K562 (cell line): ENCODE data around the gene DGKB. TPM values are rescaled to one million over a fixed set of nuclear protein-coding genes. Genes with fewer than 3 reads are reported as not detected.

ENCODE experiments used
- ATAC-seq: fragments of 200-7000 bp; cut with Tn5 transposase; 3 replicates; pipeline ENCODE4 v1.9.1; 2020; ENCODE audit warnings: moderate library complexity
- BruUV-seq: library from RNA; stranded (reverse); fragments of 400-500 nt; replicated peaks from 2 replicates; lab custom pipeline; 2021; lab: Mats Ljungman, UMichigan
- CTCF ChIA-PET: fragments of 300-600 bp; formaldehyde crosslinking; extraction: SDS; loops from one replicate; lab custom pipeline; 2021; ENCODE audit warnings: low intra/inter-chr PET ratio; lab: Yijun Ruan, JAX
- POLR2A ChIA-PET: fragments of 300-600, 350-650 bp; sonication (Branson Sonifier 250); formaldehyde crosslinking; extraction: SDS; loops from one replicate; lab custom pipeline; 2021; ENCODE audit warnings: antibody characterized with exemption, inconsistent platforms; lab: Yijun Ruan, JAX
- DNase-seq, 4 experiments: peaks; one replicate each; pipeline versions ENCODE4 v3.0.0 to v3.0.0-alpha.2; 2011 to 2018; ENCODE audit warnings: low spot score in 3 of 4, mixed read lengths in 3 of 4; ENCODE audit errors: extremely low read depth in 1 of 4
- FAIRE-seq: peaks from 2 replicates; lab custom pipeline; 2011; peaks lifted over from hg19 to GRCh38; lab: Jason Lieb, UNC
- H2AFZ ChIP-seq: 2 replicates; pipeline ENCODE4 v1.6.0; 2011; ENCODE audit warnings: low read depth, low read length, control low read depth, inconsistent platforms
- H3K27ac ChIP-seq: fragments of 200-600 bp; 3 replicates; pipeline ENCODE4 v1.8.0; 2011; ENCODE audit warnings: low read depth, mild to moderate bottlenecking, control low read depth, inconsistent platforms, low read length, moderate library complexity, mixed read lengths; ENCODE audit errors: extremely low read depth
- H3K27me3 ChIP-seq, 2 experiments: fragments of 300-600 bp in 1 of 2; 2 replicates in 1 of 2; 3 replicates in 1 of 2; pipeline versions ENCODE4 v1.6.0 to v1.8.0; 2011; ENCODE audit warnings: inconsistent platforms in 2 of 2, low read length in 2 of 2, mild to moderate bottlenecking in 1 of 2, mixed read lengths in 1 of 2, moderate library complexity in 1 of 2; ENCODE audit not compliant: control insufficient read depth in 2 of 2, insufficient read depth in 2 of 2
- H3K36me3 ChIP-seq: fragments of 300-600 bp; 3 replicates; pipeline ENCODE4 v1.8.0; 2011; ENCODE audit warnings: mild to moderate bottlenecking, low read length, inconsistent platforms; ENCODE audit not compliant: control insufficient read depth, insufficient read depth
- H3K4me1 ChIP-seq, 2 experiments: fragments of 200-600 bp in 1 of 2; replicated peaks in 1 of 2; 2 replicates in 1 of 2; 3 replicates in 1 of 2; pipeline versions ENCODE4 v1.5.1 to v1.8.0; 2011; ENCODE audit warnings: inconsistent platforms in 2 of 2, low read length in 2 of 2, mild to moderate bottlenecking in 1 of 2, mixed read lengths in 1 of 2, moderate library complexity in 1 of 2; ENCODE audit not compliant: control insufficient read depth in 2 of 2, insufficient read depth in 2 of 2
- H3K4me2 ChIP-seq: 2 replicates; pipeline ENCODE4 v1.6.1; 2011; ENCODE audit warnings: low read length, control low read depth, inconsistent platforms, mixed read lengths; ENCODE audit not compliant: insufficient read depth
- H3K4me3 ChIP-seq: fragments of 200-600 bp; sonication (generic), shearing (Covaris generic); 2 replicates; pipeline ENCODE4 v1.5.1; 2016; ENCODE audit warnings: control low read depth, inconsistent platforms
- H3K79me2 ChIP-seq: fragments of 200-600 bp; 3 replicates; pipeline ENCODE4 v1.8.0; 2011; ENCODE audit warnings: low read length, inconsistent platforms; ENCODE audit not compliant: control insufficient read depth, insufficient read depth
- H3K9ac ChIP-seq, 2 experiments: 2 replicates each; pipeline versions ENCODE4 v1.6.0 to v1.6.1; 2011; ENCODE audit warnings: low read depth in 2 of 2, low read length in 2 of 2, control low read depth in 1 of 2, inconsistent platforms in 1 of 2, mild to moderate bottlenecking in 1 of 2, mixed read lengths in 1 of 2; ENCODE audit not compliant: insufficient read depth in 1 of 2
- H3K9me1 ChIP-seq: one replicate; pipeline ENCODE4 v1.6.0; 2011; ENCODE audit warnings: inconsistent platforms, mild to moderate bottlenecking, low read length, moderate library complexity; ENCODE audit not compliant: control insufficient read depth, insufficient read depth
- H3K9me3 ChIP-seq: replicated peaks from 2 replicates; pipeline ENCODE4 v1.5.1; 2011; ENCODE audit warnings: low read depth, low read length, inconsistent platforms; ENCODE audit not compliant: control insufficient read depth, insufficient read depth
- H4K20me1 ChIP-seq: replicated peaks from 2 replicates; pipeline ENCODE4 v1.6.1; 2011; ENCODE audit warnings: low read length, inconsistent platforms, mixed read lengths; ENCODE audit not compliant: control insufficient read depth, insufficient read depth
- ARID2 ChIP-seq: fragments of 450-650 bp; IDR thresholded peaks from 2 replicates; pipeline ENCODE4 v1.6.1; 2017; ENCODE audit warnings: antibody characterized with exemption, mild to moderate bottlenecking
- BCLAF1 ChIP-seq, 2 experiments: fragments of 450-650 bp in 1 of 2; IDR thresholded peaks; 2 replicates each; pipeline ENCODE4 v1.6.1; 2011 to 2017; ENCODE audit warnings: low read depth in 2 of 2, antibody characterized with exemption in 1 of 2, borderline replicate concordance in 1 of 2, low read length in 1 of 2, mild to moderate bottlenecking in 1 of 2, mixed read lengths in 1 of 2; ENCODE audit not compliant: control insufficient read depth in 1 of 2
- DACH1 ChIP-seq: fragments of 450-650 bp; IDR thresholded peaks from 2 replicates; pipeline ENCODE4 v1.6.1; 2018; ENCODE audit not compliant: partially characterized antibody
- E2F6 ChIP-seq, 2 experiments: IDR thresholded peaks; 2 replicates each; pipeline ENCODE4 v1.6.1; 2011; ENCODE audit warnings: borderline replicate concordance in 1 of 2, control low read depth in 1 of 2, low read depth in 1 of 2, low read length in 1 of 2, mild to moderate bottlenecking in 1 of 2, mixed read lengths in 1 of 2, moderate library complexity in 1 of 2; ENCODE audit not compliant: insufficient read depth in 1 of 2, insufficient read length in 1 of 2, poor library complexity in 1 of 2, severe bottlenecking in 1 of 2; ENCODE audit errors: extremely low read depth in 1 of 2
- HCFC1 ChIP-seq: IDR thresholded peaks from 2 replicates; pipeline ENCODE4 v1.6.1; 2012; ENCODE audit warnings: low read depth, low read length, improper control_type of control experiment
- IFI16 ChIP-seq: fragments of 250-450 bp; sonication (Bioruptor Pico); IDR thresholded peaks from 2 replicates; pipeline ENCODE4 v2.1.2; 2022; ENCODE audit warnings: mild to moderate bottlenecking, inconsistent platforms
- PTRF ChIP-seq: fragments of 450-650 bp; IDR thresholded peaks from 2 replicates; pipeline ENCODE4 v1.6.1; 2016; ENCODE audit warnings: mild to moderate bottlenecking, missing genetic modification characterization, missing compliant biosample characterization
- ZNF24 ChIP-seq: fragments of 450-650 bp; IDR thresholded peaks from 2 replicates; pipeline ENCODE4 v1.6.1; 2016
- WGBS: fragments of 100-300 bp; shearing (Covaris generic); methylation state at CpG from one replicate; pipeline ENCODE4 v1.1.6; 2016; ENCODE audit warnings: low coverage, mixed read lengths; ENCODE audit not compliant: insufficient coverage; ENCODE audit errors: missing lambda C conversion rate; 5-methylcytosine and 5-hydroxymethylcytosine counted together
- in situ Hi-C: fragments of 300-500 bp; cut with MboI; formaldehyde crosslinking; loops from 4 replicates; pipeline ENCODE4 v1.15.0; 2018; ENCODE audit warnings: inconsistent platforms, mixed read lengths
- intact Hi-C: fragments of 100-400 bp; cut with micrococcal nuclease; formaldehyde crosslinking; loops from 2 replicates; pipeline ENCODE4 v1.14.2; 2022
- polyA plus RNA-seq, 8 experiments: library from polyadenylated mRNA; depleted of rRNA in 4 of 8; stranded (reverse) in 5 of 8; unstranded in 3 of 8; fragments of >200 nt; fragmentation: Nextera tagmentation in 2 of 8; fragmentation: Illumina TruSeq in 1 of 8; extraction: Ambion mirVana in 2 of 8; extraction: Trizol in 1 of 8; gene quantifications; 2 replicates each; pipeline versions ENCODE4 v1.2.1 to v1.2.3, GENCODE V29; 2011 to 2014; ENCODE audit warnings: inconsistent platforms in 1 of 8, missing spikeins in 1 of 8
- total RNA-seq, 7 experiments: library from RNA; depleted of rRNA in 6 of 7; stranded (reverse); fragments of >200 nt in 6 of 7; fragmentation: Illumina TruSeq in 2 of 7; extraction: Trizol in 2 of 7; gene quantifications; 2 replicates each; pipeline versions ENCODE4 v1.2.1 to v1.2.3, GENCODE V29; 2011 to 2021; ENCODE audit warnings: low replicate concordance in 1 of 7

The DGKB gene
- total and polyA plus RNA-seq, 9 of the 15 experiments (the other 6 are each of a cell fraction or from before 2014, with no cell fraction given), result 0.01 TPM; not detected in 8

- CTCF ChIA-PET, result no interaction called here
- in situ Hi-C loops, result loop anchor here (5.0 kb wide), 1 partner anchor 1413 kb away; no protein-coding TSS in a partner anchor
Measured at GRCh38 chr7:14690486-14690885, 212.1 kb downstream of the DGKB start.

GRCh38 chr7:14690075-14690474, 212.5 kb downstream of the DGKB start:
- in situ Hi-C loops (loop anchor here (5.0 kb wide), 1 partner anchor 1413 kb away; no protein-coding TSS in a partner anchor), intact Hi-C loops (loop anchor here (5.0 kb wide), 1 partner anchor 1382 kb away; no protein-coding TSS in a partner anchor)
- ATAC-seq (no peak), FAIRE-seq (no peak), DNase-seq (no peak)
- H3K4me2 ChIP-seq, result no peak overlapping the region
- H3K9ac ChIP-seq, result no peak overlapping the region
- no TSS peak for BruUV-seq
- CTCF ChIA-PET, result no interaction called here
- H3K27me3 ChIP-seq, result no peaks in the 10 kb centered on the region
- H3K9me1 ChIP-seq, result no peaks in the 10 kb centered on the region
- H3K4me3 ChIP-seq, result no peak overlapping the region
- POLR2A ChIA-PET, result no interaction called here
- H2AFZ ChIP-seq, result no peak overlapping the region
- no peaks in the 10 kb centered on the region for H3K9me3 ChIP-seq
- 1% methylated on average over 5 of the region's 5 CpGs for WGBS
- no peaks in the 10 kb centered on the region for H3K4me1 ChIP-seq
- no peaks in the 10 kb centered on the region for H3K36me3 ChIP-seq
- H3K27ac ChIP-seq, result no peak overlapping the region
- no peaks in the 10 kb centered on the region for H3K79me2 ChIP-seq
- no peak for TF ChIP-seq BCLAF1 (IDR thresholded peaks at IDR 0.05; ENCODE audit: borderline replicate concordance in 1 of 2, control insufficient read depth in 1 of 2, low read depth in 2 of 2, low read length in 1 of 2)
- no peak for TF ChIP-seq ZNF24
- H4K20me1 ChIP-seq, result no peaks in the 10 kb centered on the region

More at GRCh38 chr7:14690486-14690885, 212.1 kb downstream of the DGKB start:
- ATAC-seq (no peak), FAIRE-seq (no peak), DNase-seq (no peak)
- 0% methylated on average over 3 of the region's 3 CpGs for WGBS
- intact Hi-C loops, result loop anchor here (5.0 kb wide), 1 partner anchor 1382 kb away; no protein-coding TSS in a partner anchor
- POLR2A ChIA-PET, result no interaction called here
- H3K36me3 ChIP-seq, result no peaks in the 10 kb centered on the region
- H3K27ac ChIP-seq, result no peak overlapping the region
- H3K9me1 ChIP-seq, result no peaks in the 10 kb centered on the region
- H3K27me3 ChIP-seq, result no peaks in the 10 kb centered on the region
- H3K9me3 ChIP-seq, result no peaks in the 10 kb centered on the region
- H3K4me2 ChIP-seq, result no peak overlapping the region
- H3K9ac ChIP-seq, result no peak overlapping the region
- H3K4me1 ChIP-seq, result no peaks in the 10 kb centered on the region
- no peak overlapping the region for H2AFZ ChIP-seq
- no TSS peak for BruUV-seq
- H3K4me3 ChIP-seq, result no peak overlapping the region
- TF ChIP-seq HCFC1 (no peak), E2F6 (IDR thresholded peaks at IDR 0.05; ENCODE audit: borderline replicate concordance in 1 of 2, extremely low read depth in 1 of 2, insufficient read depth in 1 of 2, insufficient read length in 1 of 2, low read depth in 1 of 2, low read length in 1 of 2, poor library complexity in 1 of 2, severe bottlenecking in 1 of 2) (no peak), DACH1 (no peak), ARID2 (no peak), IFI16 (CRISPR knock-in tag) (no peak), PTRF (no peak)
- no peaks in the 10 kb centered on the region for H4K20me1 ChIP-seq
- no peaks in the 10 kb centered on the region for H3K79me2 ChIP-seq
